KBM-7 (cell line): ENCODE data around the gene MAGEA8.
"Not testable (repeated sequence)": the region's sequence is repeated elsewhere in the genome, so short reads cannot be mapped to it uniquely, and the experiment has no call there.

Experiments used
- DNase-seq: peaks from one replicate; pipeline ENCODE4 v3.0.0-alpha.2; 2015
- in situ Hi-C: fragments of 300-500 bp; cut with MboI; formaldehyde crosslinking; loops from 2 replicates; pipeline ENCODE4 v1.14.3; 2020; ENCODE audit warnings: low sequenced_read_pairs, low pct_unique_long_range_greater_than_20kb, mixed read lengths

The MAGEA8 gene, protein sequence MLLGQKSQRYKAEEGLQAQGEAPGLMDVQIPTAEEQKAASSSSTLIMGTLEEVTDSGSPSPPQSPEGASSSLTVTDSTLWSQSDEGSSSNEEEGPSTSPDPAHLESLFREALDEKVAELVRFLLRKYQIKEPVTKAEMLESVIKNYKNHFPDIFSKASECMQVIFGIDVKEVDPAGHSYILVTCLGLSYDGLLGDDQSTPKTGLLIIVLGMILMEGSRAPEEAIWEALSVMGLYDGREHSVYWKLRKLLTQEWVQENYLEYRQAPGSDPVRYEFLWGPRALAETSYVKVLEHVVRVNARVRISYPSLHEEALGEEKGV

DNA sequence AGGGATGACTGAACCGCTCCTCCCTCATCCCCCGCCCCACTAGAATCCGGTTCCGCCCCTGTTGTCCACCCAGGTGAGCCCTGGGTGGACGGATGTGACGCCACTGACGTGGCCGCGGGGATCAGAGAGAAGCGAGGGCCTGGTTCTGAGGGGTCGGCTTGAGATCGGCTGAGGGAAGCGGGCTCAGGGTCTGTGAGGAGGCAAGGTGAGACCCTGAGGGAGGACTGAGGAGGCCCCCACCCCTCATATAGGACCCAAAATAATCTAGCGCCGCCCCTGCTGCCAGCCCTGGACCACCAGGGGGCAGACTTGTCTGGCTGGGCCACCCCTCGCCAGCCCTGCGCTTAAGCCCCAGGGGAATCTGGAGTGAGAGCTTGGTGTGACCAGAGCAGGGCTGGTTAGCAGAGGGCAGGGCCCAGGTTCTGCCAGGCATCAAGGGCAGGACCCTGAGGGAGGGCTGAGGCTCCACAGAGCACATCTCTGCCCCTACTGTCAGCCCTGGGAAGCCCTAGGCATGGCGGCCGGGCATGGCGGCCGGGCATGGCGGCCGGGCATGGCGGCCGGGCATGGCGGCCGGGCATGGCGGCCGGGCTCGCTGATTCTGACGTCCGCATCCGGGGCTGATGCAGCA is at the start of gene MAGEA8:
Gene MAGEA8, plus strand, starts transcription at position 103 of the 631 bp plus-strand sequence. CDS start 3,090 bp downstream, outside the sequence.
- in situ Hi-C loops, result no loop called here
- no peak for DNase-seq

DNA sequence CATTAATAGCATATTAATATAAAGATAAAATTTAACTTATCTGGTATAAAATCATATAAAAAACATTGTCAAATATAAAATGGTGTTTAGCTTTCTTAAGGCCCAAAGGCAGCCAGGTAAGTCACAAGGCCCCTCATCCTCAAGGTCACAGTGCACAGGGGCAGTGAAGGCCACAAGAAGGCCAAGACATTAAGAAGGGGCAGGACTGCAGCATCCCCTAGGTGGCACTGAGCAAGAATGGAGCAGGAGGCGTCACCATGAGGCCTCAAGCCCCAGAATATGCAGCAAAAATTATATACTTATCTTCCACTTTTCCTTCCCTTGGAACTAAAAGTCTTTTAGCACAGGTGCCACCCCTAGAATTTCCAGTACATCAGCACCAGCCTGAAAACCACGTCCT is 49.5 kb upstream of the MAGEA8 start:
- in situ Hi-C loops, result no loop called here
- no peak for DNase-seq

DNA sequence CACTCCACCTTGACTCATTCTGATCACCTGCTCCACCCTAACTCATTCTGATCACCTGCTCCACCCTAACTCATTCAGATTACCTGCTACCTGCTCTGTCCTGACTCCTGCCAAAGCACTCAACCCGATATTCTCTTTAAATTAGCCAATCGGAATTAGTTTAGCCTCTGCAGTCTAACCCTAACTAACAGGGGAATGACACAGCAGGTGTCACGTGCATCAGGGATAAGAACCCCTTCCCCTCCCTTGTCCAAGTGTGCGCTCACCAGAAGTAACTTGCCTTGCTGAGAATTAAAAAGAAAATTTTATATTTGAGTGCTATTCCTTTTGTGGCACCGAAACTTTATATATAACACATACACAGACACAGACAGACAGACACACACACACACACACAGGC is 44.3 kb upstream of the MAGEA8 start:
- in situ Hi-C loops, DNase-seq: not testable (repeated sequence)

DNA sequence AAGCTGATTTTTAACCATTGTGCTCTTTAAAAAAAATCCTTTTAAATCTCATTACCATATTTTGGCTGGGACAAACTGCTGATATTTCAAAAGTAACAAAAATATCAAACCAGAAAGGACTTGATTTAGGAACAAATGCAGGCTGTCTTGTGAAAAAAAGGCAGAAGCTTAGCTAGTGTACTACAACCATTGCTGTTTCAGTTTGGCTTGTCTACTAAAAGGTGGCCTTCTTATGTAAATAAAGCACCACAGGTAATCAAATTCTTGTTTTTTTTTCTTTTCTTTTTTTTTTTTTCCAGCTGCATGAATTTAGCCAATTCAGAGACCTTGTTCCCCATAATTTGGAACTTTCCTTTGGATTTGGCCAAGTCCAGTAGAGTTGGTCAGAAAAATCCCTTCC is 43.8 kb upstream of the MAGEA8 start:
- no peak for DNase-seq
- in situ Hi-C loops, result no loop called here

DNA sequence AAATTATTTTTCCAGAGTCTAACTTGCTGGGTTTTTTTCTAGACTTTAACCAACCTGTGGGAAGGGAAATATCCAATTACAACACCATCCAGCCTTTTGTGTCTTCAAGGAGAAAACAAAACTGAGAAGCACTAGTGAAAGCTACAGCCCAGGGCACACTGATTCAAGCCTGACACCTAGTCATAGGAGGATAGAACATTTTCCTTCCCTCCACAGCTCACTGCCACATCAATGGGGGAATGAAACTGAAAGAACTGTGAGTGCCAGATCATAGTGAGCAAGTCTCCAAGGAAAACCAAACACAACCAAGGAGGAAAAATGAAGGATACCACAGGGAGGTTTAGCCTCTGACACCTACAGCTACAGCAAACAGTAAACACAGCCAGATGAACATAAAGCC is 43.3 kb upstream of the MAGEA8 start:
- in situ Hi-C loops, result no loop called here
- no peak for DNase-seq

DNA sequence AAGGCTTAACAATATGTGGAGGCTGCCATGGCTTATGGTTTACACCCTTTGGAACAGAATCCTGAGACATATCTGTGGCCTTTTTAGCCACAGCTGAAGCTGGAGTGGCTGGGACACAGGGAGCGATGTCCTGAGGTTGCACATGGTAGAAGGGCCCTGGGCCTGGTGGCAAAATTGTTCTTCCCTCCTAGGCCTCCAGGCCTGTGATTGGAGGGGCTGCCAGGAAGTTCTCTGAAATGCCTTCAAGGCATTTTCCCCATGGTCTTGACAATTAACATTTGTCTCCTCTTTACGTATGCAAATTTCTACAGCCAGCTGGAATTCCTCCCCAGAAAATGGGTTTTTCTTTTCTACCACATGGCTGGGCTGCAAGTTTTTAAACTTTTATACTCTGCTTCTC is 39.1 kb upstream of the MAGEA8 start:
- in situ Hi-C loops, result no loop called here
- no peak for DNase-seq

DNA sequence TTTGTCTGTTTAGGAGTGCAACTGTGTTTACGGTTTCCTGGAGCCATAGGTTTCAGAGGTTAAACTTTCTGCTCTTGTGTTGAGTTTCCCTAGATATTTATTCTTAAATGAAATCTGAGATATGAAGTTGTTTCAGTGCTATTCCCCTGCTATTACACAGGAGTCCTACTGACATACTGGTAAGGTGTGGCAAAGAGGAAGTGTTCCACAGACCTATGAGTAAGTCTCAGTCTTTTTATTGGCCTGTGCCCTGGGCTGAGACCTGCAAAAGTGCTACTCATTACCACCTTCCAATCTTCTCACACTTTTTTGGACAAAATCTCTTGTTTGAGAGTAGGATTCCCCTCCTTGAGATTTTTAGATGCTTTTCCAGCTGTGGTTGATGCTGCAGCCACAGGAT is 35.6 kb upstream of the MAGEA8 start:
- no peak for DNase-seq
- in situ Hi-C loops, result no loop called here

DNA sequence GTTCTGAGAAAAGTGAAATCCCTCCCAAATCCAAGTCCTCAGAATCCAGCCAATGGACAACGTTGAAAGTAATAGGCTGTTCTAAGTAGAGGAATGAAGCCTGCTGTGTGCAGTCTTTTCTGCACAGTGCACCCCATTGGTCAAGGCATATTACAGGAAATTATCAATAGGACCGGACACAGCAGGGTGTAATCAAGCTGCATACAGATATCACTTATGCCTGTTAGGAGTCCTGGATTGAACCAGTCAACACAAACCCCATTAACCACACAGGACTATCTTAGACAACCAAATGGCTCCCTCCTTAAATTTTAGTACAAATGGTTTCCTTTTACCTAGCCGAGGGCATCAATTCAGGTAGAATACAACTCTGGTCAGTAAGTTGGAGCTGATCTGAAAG is 34.2 kb upstream of the MAGEA8 start:
- no peak for DNase-seq
- in situ Hi-C loops, result no loop called here

DNA sequence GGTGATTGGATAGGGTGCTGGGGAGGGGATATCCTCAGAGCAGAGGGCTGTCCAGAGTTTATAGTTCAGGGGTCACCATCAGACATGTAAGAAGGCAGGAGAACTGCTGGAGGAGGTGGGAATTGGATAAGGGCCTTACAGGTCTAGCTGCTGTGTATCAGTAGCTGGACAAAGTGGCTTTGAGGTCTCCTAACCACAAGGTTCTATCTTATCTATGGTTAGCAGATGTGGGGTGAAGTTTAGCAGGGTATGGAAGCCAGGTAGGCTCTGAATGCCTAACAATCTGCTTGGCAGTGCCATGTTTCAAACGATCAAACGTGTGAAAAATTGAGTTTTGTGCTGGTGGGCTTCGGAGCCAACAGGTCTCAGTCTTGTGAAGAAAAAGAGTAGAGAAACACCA is 32.1 kb upstream of the MAGEA8 start:
- in situ Hi-C loops, result no loop called here
- no peak for DNase-seq

DNA sequence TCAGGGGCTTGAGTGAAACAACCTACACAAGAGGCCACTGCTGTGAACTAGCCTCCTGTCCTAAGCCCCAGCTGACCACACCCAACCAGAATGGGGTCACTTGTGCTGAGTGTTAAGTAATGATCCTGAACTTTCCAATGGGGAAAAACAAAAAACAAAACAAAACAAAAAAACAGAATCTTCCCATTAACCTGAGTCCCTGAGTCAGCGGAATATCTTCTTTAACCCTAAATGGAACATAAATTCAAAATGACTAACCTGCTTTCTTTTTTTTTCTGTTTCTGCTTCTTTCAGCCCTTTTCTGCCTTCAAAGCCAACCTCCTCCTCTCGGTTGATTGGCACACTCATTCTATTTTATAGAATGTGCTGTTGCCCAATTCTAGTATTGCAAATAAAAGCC is 31.2 kb upstream of the MAGEA8 start:
- no peak for DNase-seq
- in situ Hi-C loops, result no loop called here

DNA sequence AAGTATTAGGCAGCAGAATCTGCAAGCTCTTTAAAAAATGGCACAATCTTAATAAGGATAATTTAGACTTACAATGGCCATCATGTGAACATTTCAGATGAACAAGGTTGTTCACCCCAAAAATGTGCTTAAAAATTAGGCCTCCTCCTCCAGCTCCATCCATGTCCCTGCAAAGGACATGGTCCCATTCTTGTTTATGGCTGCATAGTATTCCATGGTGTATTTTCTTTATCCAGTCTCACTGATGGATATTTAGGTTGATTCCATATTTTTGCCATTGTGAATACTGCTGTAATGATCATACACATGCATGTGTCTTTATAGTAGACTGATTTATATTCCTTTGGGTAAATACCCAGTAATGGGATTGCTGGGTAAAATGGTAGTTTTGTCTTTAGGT is 29.1 kb upstream of the MAGEA8 start:
- DNase-seq, result no peak
- in situ Hi-C loops, result no loop called here

DNA sequence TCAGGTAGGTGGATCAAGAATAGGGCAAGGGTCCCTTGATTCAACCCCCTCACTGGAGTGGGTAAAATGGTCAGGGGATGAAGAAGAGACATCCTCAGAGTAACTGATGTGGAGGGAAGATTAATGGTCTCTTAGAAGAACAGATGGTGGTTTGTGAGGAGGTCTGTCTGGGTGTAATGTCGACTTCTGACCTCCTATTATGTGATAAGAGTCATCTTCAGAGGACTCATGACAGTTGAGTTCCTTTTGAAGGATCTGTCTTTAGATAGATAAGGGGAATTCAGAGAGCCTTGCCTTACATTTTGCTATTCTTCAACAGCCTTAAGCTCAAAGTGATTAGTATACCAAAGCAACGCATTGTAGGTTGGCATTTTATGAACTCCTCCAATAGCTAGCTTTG is 27.1 kb upstream of the MAGEA8 start:
- in situ Hi-C loops, result no loop called here
- no peak for DNase-seq

DNA sequence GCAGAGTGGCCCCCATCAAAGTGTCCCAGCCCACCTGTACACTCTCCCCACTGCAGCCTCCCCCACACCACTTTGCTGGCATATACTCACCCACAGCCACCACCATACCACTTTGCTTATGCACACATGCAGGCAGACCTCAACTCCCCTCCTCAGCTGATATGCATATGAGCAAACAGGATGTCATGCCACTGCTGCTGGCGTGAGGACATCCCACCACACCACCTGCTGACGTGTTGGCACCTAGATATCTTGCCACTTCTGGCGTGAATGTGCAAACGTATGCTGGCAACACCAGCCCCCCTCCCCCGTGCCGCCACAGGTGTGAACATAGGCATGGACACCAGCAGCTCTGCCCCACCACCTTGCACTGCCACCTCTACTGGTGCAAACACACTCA is 22.4 kb upstream of the MAGEA8 start:
- in situ Hi-C loops, result no loop called here
- DNase-seq, result no peak

DNA sequence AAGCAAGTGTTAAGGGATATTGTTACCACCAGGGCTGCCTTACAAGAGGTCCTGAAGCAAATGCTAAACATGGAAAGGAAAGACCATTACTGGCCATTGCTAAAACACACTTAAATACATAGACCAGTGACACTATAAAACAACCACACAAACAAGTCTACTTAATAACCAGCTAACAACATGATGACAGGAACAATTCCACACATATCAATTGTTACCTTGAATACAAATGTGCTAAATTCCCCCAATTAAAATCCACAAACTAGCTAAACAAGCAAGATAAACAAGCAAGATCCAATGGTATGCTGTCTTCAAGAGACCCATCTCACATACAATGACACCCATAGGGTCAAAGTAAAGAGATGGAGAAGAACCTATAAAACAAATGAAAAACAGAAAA is 20.5 kb upstream of the MAGEA8 start:
- DNase-seq, result no peak
- in situ Hi-C loops, result no loop called here

DNA sequence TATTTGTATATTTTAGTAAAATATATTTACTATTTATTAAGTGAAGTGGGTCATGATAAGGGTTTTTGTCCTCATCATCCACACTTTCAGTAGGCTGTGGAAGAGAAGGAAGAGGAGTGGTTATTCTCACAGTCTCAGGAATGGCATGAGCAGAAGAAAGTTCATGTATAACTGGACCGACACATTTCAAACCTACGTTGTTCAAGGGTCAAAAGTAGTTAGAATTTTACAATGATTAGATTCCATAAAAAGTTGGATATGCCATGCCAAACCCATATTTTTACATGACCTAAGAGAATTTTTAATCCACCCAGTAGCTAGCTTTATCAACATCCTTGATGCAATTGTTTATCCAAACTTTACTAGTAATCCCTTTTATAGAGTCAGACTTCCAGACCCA is 15.6 kb upstream of the MAGEA8 start:
- in situ Hi-C loops, result no loop called here
- no peak for DNase-seq

DNA sequence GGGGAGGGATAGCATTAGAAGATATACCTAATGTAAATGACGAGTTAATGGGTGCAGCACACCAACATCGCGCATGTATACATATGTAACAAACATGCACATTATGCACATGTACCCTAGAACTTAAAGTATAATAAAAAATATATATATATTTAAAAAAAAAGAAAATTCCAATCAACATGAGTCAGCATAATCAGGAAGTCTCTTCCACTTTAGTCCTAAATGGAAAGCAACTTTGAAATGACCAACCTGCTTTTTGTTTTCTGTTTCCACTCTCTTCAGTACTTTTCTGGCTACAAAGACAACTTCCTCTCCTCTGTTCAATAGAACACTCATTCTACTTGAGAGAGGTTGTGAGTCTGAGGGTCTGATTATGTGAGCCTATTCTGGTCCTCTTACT is 13.5 kb upstream of the MAGEA8 start:
- in situ Hi-C loops, result no loop called here
- DNase-seq, result no peak

DNA sequence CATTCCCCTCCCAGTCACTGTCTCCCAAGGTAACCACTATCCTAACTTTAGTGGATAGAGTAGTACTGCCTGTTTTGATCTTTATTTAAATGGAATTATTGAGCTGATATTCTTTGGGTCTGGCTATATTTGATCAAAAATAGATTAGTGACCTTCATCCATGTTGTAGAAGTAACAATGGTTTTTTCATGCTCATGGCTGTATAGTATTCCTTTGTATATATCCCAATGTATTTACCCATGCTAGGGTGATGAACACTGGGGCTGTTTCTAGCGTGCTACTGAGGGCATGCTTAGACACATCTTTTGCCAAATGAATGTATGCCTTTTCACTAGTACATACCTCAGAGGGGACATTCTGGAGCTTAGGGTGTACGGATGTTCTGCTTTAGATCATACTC is 10.1 kb upstream of the MAGEA8 start:
- in situ Hi-C loops, result no loop called here
- DNase-seq, result no peak

DNA sequence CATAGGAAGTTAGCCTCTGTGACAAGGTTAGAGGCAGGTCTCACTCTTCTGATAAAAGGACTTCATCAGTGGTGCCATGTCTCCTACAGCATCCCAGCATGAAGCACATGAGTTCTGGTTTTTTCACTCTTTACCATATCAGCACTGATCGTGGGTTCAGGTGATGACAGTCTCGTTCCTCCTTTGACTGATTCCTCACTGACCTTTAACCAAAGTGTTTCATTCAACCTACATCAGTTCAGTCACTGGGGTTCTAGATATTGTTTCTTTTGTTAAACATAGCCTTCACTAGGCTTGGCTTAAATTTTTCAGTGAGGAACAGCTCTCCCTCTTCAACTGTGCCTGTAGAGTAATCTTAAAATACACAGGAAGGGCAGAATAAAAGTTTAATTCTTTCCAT is 9.6 kb upstream of the MAGEA8 start:
- no peak for DNase-seq
- in situ Hi-C loops, result no loop called here

DNA sequence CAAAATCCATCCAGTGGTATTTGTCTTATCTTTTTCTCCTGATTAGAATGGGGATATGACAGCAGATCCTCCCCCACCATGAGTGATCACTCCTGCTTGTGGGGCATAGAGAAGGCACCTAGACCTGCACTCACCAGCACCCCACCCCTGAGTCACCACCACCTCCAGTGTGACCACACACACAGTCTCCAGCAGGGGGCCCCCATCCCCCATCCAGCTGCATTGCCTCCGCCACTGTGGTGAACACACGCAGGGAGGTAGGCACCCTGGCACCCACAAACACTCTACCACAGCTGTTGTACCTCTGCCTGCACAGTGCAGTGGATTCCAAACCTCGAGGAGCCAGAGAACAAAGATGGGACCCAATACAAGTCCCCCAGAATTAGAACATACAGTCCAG is 9.0 kb upstream of the MAGEA8 start:
- in situ Hi-C loops, result no loop called here
- DNase-seq, result peak; percentile 38

DNA sequence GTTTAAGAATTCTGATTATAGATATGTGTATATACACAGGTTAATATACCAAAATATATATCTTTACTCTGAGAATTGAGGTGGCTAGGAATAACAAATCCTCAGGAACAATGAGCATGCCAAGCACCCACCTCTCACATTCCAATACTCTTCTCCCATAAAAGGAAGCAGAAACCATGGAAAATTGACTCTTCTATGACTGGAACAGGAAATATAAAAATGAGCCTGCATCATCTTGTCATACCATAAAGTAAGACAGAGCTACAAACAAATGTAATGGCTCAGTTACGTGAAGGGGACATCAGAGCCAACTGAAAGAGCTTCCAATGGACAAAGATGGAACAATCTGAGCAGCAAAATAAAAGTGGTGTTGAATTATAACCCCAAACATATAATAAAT is 3.8 kb upstream of the MAGEA8 start:
- in situ Hi-C loops, result no loop called here
- DNase-seq, result no peak

DNA sequence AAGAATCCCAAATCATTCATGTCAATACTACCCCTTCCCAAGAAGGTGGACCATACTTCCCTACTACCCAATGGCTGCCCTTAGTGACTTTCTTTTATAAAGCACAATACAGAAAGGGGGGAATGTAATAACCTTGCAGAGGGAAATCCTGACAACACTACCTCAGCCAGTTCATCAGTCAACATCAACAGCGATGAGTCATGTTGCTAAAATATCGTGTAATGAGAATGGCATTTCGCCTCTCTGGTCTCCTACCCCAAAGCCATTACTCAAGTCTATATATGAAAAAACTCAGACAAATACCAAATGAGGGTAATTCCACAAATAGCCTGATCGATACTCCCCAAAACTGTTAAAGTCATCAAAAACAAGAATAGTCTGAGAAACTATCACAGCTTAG is 3.3 kb upstream of the MAGEA8 start:
- no peak for DNase-seq
- in situ Hi-C loops, result no loop called here
